ENCODE data around the gene SPCS1.

Gene SPCS1

GRCh38 chr3:52685709-52686691 lies 19.9 kb upstream of the SPCS1 start, which contains the start of the genes GNL3 and PBRM1 (continued):
- no peak for TF ChIP-seq ZNF366 (tag by site-specific recombination; conservative IDR thresholded peaks at IDR 0.05)
- peak; percentile 78; the same call in 1 of the 2 replicates for TF ChIP-seq ZNF324 (tag by site-specific recombination; IDR thresholded peaks at IDR 0.05)
- TF ChIP-seq ZBTB8A (tag by site-specific recombination; IDR thresholded peaks at IDR 0.05): no peak
- TF ChIP-seq ZNF707 (tag by site-specific recombination; IDR thresholded peaks at IDR 0.05): no peak
- no peak for TF ChIP-seq ZNF843 (tag by site-specific recombination; IDR thresholded peaks at IDR 0.05)
- no peak for TF ChIP-seq ZNF514 (tag by site-specific recombination; IDR thresholded peaks at IDR 0.05)
- TF ChIP-seq MZF1 (tag by site-specific recombination; IDR thresholded peaks at IDR 0.05; ENCODE audit: borderline replicate concordance): no peak
- TF ChIP-seq ZNF664 (tag by site-specific recombination; IDR thresholded peaks at IDR 0.05): no peak
- TF ChIP-seq GLIS2 (tag by site-specific recombination; IDR thresholded peaks at IDR 0.05): no peak
- TF ChIP-seq ZNF354C (tag by site-specific recombination; IDR thresholded peaks at IDR 0.05; ENCODE audit: borderline replicate concordance, low read depth): no peak
- TF ChIP-seq TRIM28 (IDR thresholded peaks at IDR 0.05; ENCODE audit: borderline replicate concordance, low read length): no peak
- TF ChIP-seq ZNF157 (tag by site-specific recombination; IDR thresholded peaks at IDR 0.05): no peak
- TF ChIP-seq OVOL3 (tag by site-specific recombination; IDR thresholded peaks at IDR 0.05): no peak
- TF ChIP-seq, protein P1, sequence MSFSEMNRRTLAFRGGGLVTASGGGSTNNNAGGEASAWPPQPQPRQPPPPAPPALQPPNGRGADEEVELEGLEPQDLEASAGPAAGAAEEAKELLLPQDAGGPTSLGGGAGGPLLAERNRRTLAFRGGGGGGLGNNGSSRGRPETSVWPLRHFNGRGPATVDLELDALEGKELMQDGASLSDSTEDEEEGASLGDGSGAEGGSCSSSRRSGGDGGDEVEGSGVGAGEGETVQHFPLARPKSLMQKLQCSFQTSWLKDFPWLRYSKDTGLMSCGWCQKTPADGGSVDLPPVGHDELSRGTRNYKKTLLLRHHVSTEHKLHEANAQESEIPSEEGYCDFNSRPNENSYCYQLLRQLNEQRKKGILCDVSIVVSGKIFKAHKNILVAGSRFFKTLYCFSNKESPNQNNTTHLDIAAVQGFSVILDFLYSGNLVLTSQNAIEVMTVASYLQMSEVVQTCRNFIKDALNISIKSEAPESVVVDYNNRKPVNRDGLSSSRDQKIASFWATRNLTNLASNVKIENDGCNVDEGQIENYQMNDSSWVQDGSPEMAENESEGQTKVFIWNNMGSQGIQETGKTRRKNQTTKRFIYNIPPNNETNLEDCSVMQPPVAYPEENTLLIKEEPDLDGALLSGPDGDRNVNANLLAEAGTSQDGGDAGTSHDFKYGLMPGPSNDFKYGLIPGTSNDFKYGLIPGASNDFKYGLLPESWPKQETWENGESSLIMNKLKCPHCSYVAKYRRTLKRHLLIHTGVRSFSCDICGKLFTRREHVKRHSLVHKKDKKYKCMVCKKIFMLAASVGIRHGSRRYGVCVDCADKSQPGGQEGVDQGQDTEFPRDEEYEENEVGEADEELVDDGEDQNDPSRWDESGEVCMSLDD (tag by site-specific recombination; IDR thresholded peaks at IDR 0.05): no peak
- no peak for TF ChIP-seq ZNF837 (tag by site-specific recombination; IDR thresholded peaks at IDR 0.05)
- no peak for TF ChIP-seq ZNF175 (tag by site-specific recombination; IDR thresholded peaks at IDR 0.05)
- TF ChIP-seq, protein P2, sequence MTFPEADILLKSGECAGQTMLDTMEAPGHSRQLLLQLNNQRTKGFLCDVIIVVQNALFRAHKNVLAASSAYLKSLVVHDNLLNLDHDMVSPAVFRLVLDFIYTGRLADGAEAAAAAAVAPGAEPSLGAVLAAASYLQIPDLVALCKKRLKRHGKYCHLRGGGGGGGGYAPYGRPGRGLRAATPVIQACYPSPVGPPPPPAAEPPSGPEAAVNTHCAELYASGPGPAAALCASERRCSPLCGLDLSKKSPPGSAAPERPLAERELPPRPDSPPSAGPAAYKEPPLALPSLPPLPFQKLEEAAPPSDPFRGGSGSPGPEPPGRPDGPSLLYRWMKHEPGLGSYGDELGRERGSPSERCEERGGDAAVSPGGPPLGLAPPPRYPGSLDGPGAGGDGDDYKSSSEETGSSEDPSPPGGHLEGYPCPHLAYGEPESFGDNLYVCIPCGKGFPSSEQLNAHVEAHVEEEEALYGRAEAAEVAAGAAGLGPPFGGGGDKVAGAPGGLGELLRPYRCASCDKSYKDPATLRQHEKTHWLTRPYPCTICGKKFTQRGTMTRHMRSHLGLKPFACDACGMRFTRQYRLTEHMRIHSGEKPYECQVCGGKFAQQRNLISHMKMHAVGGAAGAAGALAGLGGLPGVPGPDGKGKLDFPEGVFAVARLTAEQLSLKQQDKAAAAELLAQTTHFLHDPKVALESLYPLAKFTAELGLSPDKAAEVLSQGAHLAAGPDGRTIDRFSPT (tag by site-specific recombination; IDR thresholded peaks at IDR 0.05): no peak
- TF ChIP-seq ZNF510 (tag by site-specific recombination; IDR thresholded peaks at IDR 0.05; ENCODE audit: insufficient replicate concordance): no peak
- TF ChIP-seq, protein P3, sequence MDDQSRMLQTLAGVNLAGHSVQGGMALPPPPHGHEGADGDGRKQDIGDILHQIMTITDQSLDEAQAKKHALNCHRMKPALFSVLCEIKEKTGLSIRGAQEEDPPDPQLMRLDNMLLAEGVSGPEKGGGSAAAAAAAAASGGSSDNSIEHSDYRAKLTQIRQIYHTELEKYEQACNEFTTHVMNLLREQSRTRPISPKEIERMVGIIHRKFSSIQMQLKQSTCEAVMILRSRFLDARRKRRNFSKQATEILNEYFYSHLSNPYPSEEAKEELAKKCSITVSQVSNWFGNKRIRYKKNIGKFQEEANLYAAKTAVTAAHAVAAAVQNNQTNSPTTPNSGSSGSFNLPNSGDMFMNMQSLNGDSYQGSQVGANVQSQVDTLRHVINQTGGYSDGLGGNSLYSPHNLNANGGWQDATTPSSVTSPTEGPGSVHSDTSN (CRISPR knock-in tag; IDR thresholded peaks at IDR 0.05): no peak; the same call in 1 of the 2 replicates
- TF ChIP-seq ZNF214 (tag by site-specific recombination; IDR thresholded peaks at IDR 0.05; ENCODE audit: borderline replicate concordance): no peak
- no peak for TF ChIP-seq ZBTB48 (tag by site-specific recombination; IDR thresholded peaks at IDR 0.05)
- TF ChIP-seq KLF10 (tag by site-specific recombination; IDR thresholded peaks at IDR 0.05): no peak
- peak; percentile 86; the same call in 1 of the 2 replicates for TF ChIP-seq ZNF501 (tag by site-specific recombination; IDR thresholded peaks at IDR 0.05)
- TF ChIP-seq ZNF585B (tag by site-specific recombination; IDR thresholded peaks at IDR 0.05): no peak
- no peak for TF ChIP-seq ZNF211 (tag by site-specific recombination; IDR thresholded peaks at IDR 0.05; ENCODE audit: low read depth)
- TF ChIP-seq ZNF654 (tag by site-specific recombination; IDR thresholded peaks at IDR 0.05; ENCODE audit: low read depth): no peak
- no peak for TF ChIP-seq ZNF114 (tag by site-specific recombination; IDR thresholded peaks at IDR 0.05)
- no peak for TF ChIP-seq ZNF184 (tag by site-specific recombination; IDR thresholded peaks at IDR 0.05)
- TF ChIP-seq ZNF776 (tag by site-specific recombination; IDR thresholded peaks at IDR 0.05; ENCODE audit: borderline replicate concordance): no peak
- TF ChIP-seq ZEB2 (tag by site-specific recombination; IDR thresholded peaks at IDR 0.05): 0 out of 2 replicates have a peak, but pooled peaks have one; percentile 30
- TF ChIP-seq ZNF747 (tag by site-specific recombination; IDR thresholded peaks at IDR 0.05): no peak
- no peak for TF ChIP-seq ZNF513 (tag by site-specific recombination; IDR thresholded peaks at IDR 0.05)
- TF ChIP-seq ZNF777 (tag by site-specific recombination; IDR thresholded peaks at IDR 0.05; ENCODE audit: borderline replicate concordance): no peak
- no peak for TF ChIP-seq ZNF626 (tag by site-specific recombination; IDR thresholded peaks at IDR 0.05)

Measured in HEK293 (cell line).